Bronchial smooth muscle cell (primary cell): ENCODE results near the gene TMEM59L. TPM values are rescaled to one million over a fixed set of nuclear protein-coding genes. Genes with fewer than 3 reads are reported as not detected.

Experiments
- total RNA-seq: library from RNA; depleted of rRNA; stranded (reverse); fragments of >200 nt; gene quantifications from 2 replicates; pipeline ENCODE4 v1.2.1, GENCODE V29; 2014

TMEM59L gene
- 2.2 and 5.0 TPM in 2 replicates for total RNA-seq

GRCh38 chr19:18612772-18613588, at the start of gene TMEM59L:
TMEM59L (plus strand) TSS chr19:18612870; CDS start chr19:18612959, 89 bp downstream.

GRCh38 chr19:18571564-18572344, 40.9 kb upstream of the TMEM59L start, which contains the start of gene UBA52:
UBA52 (plus strand) TSS chr19:18571857; CDS start chr19:18573301, 1,444 bp downstream.

GRCh38 chr19:18588611-18589379, 23.9 kb upstream of the TMEM59L start, which contains the start of gene REX1BD:
REX1BD (plus strand) TSS chr19:18588798; CDS start chr19:18588802, 4 bp downstream.

GRCh38 chr19:18606281-18607225, 6.1 kb upstream of the TMEM59L start, which contains the start of gene CRLF1:
CRLF1 (minus strand) TSS chr19:18606799; CDS start chr19:18606656, 143 bp downstream.

GRCh38 chr19:18636969-18637629, 24.4 kb downstream of the TMEM59L start, which contains the start of gene KLHL26:
KLHL26 (plus strand) TSS chr19:18637028; CDS start chr19:18637055, 27 bp downstream.

Other genes with a start within 250 kb of the TMEM59L start
- 33.8 and 41.9 TPM in 2 replicates for gene GDF15, start 226.7 kb upstream of the TMEM59L start, total RNA-seq
- gene LRRC25, start 215.2 kb upstream of the TMEM59L start, total RNA-seq, result 0.16 and 0.34 TPM in 2 replicates
- 31.8 and 40.5 TPM in 2 replicates for gene SSBP4, start 193.5 kb upstream of the TMEM59L start, total RNA-seq
- gene ISYNA1, start 174.7 kb upstream of the TMEM59L start, total RNA-seq, result 13.8 and 18.4 TPM in 2 replicates
- 13.1 and 13.7 TPM in 2 replicates for gene ELL, start 90.8 kb upstream of the TMEM59L start, total RNA-seq
- 278 and 286 TPM in 2 replicates for gene FKBP8, start 69.3 kb upstream of the TMEM59L start, total RNA-seq
- gene KXD1, start 55.0 kb upstream of the TMEM59L start, total RNA-seq, result 46.8 and 48.9 TPM in 2 replicates
- gene UBA52, start 41.0 kb upstream of the TMEM59L start, total RNA-seq, result 878 and 1,590 TPM in 2 replicates
- gene REX1BD, start 24.1 kb upstream of the TMEM59L start, total RNA-seq, result 57.2 and 69.6 TPM in 2 replicates
- 92.0 and 110 TPM in 2 replicates for gene CRLF1, start 6.1 kb upstream of the TMEM59L start, total RNA-seq
- 5.5 and 12.2 TPM in 2 replicates for gene KLHL26, start 24.2 kb downstream of the TMEM59L start, total RNA-seq
- gene CRTC1, start 70.8 kb downstream of the TMEM59L start, total RNA-seq, result 2.1 and 2.5 TPM in 2 replicates
- 1.3 and 1.5 TPM in 2 replicates for gene COMP, start 178.4 kb downstream of the TMEM59L start, total RNA-seq
- 57.7 and 78.9 TPM in 2 replicates for gene UPF1, start 219.1 kb downstream of the TMEM59L start, total RNA-seq